GM19240 (cell line): Measurements from ENCODE around the gene ASRGL1.

ENCODE experiments used
- DNase-seq: peaks from one replicate; pipeline ENCODE4 v3.0.0; 2011; ENCODE audit warnings: low spot score; ENCODE audit not compliant: insufficient read length

The ASRGL1 gene

DNA sequence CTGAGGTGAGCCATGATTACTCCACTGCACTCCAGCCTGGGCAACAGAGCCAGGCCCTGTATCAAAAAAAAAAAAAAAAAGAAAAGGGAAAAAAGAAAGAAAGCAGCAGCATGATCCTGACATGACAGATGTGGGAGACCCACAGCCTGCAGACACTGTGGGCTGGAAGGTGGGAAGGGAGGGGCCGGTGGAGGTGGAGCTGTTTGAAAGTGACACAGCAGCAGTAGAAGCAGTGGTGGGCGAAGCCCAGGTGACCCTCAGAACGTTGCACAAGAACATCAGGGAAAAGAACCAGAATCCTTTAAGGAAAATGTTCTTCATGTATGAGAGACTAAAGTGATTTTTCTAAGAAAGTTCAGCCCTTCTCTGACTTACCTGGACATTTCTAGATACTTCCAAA is 55.3 kb downstream of the ASRGL1 start:
- no peak for DNase-seq

DNA sequence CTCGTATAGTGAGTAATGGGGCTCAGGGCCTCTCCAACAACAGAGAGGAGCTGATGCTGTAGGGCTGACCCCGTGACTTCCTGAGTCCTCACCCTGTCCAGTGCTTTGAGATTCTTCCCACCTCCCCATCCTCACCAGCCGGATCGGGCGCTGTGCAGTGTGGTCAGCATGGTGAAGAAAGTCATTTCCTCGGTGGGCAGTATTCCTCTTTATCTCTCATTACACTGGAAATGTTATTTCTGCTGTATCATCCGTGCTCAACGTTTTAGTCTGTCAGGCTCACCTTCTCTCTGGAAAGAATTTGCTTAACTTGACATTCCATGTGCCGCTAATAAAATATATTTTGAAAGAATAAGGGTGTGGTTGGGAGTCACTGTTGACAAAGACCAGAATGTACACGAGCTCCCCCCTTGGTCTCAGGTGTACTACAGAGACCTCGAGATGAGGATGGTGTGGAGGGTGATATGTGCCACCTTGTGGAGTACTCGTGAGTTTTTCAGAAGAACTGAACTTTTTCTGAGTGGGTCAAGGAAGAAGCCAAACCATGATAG is 55.9 kb downstream of the ASRGL1 start:
- no peak for DNase-seq

DNA sequence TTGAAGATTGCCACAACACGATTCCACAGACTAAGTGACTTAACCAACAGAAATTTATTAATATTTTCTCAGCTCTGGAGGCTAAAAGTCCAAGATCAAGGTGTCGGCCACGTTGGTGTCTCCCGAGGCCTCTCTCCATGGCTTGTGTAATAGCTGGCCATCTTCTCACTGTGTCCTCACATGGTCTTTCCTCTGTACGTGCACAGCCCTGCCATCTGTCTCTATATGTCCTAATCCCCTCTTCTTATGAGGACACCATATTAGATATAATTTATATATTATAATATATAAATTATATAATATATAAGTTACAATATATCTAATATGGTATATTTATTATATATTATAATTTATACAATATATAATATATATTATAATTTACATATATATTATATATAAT is 56.5 kb downstream of the ASRGL1 start:
- DNase-seq, result no peak

DNA sequence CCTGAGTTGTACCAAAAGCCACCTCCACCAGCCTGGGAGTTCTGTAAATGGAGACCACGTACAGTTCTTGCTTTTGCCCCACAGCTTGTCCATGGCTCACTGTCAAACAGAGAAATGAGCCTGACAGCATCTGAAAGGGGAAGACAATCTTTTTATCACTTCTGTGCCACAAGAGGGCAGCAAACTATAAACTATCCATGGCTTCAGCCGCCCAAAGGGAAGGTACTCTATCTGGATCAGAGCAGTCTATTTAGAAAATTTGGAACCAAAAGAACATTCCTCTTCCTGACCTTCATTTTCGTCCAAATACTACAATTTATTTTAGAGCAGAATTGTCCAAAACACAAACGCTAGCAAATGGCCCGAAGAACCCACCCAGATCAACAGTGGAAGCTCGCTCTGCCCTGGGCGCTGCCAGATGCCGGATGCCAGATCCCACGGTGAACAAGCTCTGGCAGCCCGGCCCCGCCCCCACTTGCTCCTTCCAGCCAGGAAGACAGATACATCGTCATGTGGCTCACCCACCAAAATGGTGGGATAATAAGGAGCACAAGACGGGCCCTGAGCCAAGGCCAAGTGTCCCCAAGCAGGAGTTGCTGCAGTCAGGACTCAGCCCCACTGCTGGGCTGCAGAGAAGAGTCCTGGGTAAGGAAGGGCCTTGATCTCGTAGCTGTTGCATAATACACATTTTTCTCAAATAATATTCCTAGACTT is 57.7 kb downstream of the ASRGL1 start:
- DNase-seq, result peak; percentile 81

DNA sequence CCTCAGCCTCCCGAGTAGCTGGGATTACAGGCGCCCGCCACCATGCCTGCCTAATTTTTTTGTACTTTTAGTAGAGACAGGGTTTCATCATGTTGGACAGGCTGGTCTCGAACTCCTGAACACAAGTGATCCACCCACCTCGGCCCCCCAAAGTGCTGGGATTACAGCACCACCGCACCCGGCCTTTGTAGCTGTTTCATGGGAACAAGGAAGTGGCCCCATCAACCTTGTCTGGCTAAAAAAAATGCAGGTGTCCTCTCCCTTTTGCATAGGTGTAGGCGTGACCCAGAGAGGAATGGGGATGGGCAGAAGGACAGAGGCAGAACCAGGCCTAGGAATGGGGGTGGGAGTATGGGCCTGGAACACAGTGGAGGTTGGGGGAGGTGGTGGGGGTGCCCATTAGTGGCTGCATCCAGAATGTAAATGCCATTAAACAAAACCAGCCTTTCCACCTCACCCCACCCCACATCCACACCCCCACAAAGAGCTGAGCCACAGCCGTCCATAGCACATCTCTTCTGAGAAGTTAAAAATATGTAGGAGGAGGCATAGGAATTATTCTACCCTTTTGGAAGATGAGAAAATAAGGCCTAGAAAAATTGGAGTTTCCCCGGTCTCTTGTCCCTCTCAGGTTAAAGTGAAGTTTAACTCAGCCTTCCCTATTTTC is 58.8 kb downstream of the ASRGL1 start:
- DNase-seq, result no peak

DNA sequence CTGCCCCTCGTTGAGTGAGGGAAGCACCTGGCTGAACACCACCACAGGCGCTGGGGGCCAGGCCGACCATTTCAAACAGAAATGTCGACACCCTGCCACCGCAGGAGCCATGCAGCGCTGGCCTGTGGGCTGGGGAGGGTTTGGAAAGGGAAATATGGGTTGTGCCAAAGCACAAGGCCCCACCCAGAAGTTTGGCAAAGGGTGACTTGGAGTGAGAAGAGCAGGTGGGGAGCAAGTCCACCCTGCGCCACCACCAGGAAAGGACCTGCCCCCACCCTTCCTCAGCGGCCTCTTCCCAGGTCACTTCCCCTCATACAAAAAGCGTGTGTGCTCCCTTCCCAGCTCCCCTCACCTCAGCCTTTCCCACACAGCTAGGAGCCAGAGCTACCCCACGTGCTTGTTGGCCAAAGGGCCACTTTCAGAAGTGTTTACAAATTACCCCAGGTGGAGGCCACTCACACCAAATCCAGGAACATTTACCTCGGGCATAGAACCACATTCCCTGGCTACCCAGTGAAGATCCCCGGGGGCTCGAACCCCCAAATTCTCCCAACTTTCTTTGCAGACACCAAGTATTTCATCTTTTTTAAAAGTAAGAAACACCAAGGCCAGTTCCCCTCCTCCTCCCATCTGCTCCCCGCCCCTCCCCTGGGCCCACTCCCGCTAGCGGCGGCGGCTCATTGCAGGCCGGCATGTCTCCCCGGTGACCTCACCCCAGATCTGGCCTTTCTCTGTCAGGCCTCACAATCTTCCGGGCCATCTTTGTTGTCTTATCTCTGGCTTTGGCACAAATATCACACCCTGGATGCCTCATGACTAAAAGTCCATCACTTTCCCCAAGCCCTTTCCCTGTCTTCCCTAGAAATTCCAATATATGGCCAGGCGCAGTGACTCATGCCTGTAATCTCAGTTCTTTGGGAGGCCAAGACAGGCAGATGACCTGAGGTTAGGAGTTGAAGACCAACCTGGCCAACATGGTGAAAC is 61.1 kb downstream of the ASRGL1 start:
- DNase-seq, result no peak

DNA sequence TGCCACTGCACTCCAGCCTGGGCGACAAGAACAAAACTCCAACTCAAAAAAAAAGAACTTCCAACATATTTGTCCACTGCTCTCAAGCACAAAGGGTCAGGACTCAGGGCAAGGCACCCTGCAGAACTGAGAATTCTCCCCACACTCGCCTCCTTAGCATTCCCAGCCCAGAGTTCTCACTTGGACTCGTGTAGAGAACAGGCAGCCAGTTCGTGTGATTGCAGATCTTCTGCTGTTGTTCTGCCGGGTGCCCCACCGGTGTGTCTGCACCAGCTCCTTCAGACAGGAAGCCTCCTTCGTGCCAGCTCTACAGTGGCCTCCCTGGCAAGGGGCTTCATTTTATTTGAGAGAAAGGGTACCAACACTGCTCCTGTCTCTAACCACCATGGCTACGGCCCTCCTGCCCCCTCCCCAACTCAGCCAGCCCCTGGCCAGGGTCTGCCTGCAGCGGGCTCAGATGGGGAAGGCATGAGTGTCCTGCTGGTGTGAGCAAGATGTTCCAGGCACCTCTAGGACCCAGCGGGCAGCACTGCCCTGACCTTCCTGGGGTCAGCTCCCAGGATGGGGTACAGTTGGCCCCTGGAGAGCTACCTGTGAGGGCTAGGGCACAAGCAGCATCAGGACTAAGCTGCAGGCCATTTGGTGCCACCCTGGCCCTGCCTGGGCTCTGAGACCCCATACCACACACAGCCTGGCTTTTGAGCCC is 62.1 kb downstream of the ASRGL1 start:
- no peak for DNase-seq

DNA sequence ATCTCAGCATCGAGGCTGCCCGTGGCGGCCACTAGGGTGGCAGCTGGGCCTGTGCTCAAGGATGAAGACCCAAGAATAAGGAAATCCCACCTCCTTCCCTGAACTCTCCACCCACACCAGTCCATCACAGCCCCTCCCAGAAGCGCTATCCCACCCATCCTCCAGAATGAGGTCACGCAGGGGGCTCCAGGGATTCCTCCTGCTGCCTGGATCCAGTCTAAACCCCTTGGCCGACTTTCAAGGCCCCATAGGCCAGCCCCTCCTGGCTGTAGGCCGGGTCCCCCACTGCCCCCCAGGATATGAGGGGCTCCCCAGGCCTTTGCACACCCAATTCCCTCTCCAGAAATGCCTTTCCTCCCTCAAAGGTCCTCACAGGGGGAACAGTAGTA is 62.6 kb downstream of the ASRGL1 start:
- no peak for DNase-seq

DNA sequence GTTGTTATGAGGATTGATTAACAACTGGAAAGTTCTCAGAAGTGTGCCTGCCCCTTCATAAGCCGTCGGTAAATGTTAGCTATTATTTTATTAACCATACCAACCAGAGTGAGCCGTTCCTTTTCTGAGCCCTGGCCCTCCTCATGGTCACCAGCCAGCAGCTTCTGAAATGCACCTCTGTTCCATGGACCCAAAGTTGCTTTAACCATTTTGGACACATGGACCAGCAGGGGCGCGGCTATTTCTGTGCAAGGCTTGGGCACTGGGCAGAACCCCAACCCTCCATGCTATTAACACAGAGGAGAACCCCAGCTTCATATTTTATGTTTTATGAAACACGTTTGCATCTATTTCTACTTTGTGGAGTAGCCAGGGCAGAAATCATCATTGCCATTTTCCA is 63.0 kb downstream of the ASRGL1 start:
- no peak for DNase-seq

DNA sequence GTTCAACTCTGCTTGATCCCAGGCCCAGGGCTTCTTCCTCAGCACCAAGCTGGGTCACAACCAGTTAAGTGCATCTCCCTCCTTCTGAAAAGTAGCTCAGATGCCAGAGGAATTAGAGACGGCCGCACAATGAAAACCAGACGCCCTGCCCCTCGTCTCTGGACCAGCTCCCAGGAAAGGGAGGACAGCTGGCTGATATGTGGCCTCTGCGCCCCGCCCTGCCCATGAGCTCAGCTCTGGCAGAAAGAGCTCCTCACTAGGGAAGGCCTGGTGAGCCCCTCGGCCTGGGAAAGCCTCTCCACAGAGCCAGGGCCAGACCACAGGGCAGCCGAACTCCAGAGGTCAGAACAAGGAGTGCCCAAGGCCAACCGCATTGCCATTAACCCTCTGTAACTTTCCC is 63.5 kb downstream of the ASRGL1 start:
- DNase-seq, result no peak

DNA sequence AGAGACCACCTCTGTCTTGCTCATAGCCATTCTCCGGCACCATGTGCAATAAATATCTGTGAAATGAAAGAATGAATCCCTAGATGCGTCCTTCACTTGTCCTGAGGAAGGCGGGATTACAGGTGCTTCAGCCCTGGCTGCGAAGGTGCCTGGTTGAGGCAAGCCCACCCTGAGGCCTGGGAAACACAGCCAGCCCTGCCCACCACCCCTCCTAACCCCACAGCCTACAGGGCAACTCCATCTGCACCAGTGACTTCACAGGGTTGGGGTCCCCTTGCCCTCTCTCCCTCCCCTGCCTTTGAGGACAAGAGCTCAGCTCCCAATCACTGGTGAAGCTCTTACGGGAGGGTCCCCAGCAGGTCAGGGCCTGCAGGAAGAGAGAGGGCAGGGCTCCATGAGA is 64.1 kb downstream of the ASRGL1 start:
- no peak for DNase-seq

DNA sequence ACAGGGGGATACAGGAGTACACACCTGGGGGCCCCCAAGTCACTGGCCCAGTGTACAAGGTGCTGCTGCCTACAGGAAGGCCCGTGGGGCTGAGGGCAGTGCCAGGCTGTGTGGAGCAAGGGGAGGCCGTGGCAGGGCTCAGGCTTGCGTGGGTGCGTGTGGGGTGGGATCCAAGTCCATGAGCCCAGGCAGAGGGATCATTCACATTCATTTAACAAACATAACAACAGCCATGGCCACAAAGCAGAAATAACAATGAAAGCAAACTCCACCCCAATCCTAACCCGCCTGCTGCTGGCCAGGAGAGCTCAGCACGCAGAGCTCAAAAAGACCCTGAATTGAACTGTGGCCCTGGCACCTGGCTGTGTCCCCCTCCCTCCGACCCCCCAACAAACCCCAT is 64.6 kb downstream of the ASRGL1 start:
- DNase-seq, result no peak

DNA sequence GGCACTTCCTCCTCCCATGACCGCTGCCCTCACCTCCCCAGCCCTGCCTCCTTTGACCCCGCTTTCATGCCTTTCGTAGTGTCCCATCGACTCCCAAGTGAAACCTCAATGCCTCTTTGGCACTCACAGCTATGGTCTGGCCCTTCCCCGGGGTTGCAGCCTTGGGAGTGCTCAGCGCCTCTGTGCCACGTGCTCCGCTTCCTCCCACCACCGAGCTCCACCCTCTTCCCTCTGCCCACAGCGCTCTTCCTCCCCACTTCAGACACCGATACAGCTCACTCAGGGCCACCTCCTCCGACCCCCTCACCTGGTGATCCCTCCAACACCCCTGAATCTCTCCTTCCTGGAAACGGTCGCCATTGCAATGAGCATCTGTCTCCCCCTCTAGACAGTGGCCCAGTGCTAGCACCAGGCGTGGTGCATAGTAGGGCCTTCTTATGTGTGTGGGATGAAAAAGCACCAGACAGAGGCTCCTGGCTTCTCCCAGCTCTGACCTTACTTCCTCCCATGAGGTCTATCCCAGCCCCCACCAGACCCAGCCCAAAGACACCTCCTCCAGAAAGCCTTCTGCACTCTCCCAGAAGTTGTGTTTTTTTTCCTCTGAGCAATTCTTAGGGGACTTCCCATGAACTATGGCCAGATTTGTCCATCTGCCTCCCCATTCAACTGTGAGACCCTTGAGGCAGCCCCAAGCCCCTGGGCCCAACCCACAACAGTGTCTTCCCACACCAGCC is 65.1 kb downstream of the ASRGL1 start:
- no peak for DNase-seq

DNA sequence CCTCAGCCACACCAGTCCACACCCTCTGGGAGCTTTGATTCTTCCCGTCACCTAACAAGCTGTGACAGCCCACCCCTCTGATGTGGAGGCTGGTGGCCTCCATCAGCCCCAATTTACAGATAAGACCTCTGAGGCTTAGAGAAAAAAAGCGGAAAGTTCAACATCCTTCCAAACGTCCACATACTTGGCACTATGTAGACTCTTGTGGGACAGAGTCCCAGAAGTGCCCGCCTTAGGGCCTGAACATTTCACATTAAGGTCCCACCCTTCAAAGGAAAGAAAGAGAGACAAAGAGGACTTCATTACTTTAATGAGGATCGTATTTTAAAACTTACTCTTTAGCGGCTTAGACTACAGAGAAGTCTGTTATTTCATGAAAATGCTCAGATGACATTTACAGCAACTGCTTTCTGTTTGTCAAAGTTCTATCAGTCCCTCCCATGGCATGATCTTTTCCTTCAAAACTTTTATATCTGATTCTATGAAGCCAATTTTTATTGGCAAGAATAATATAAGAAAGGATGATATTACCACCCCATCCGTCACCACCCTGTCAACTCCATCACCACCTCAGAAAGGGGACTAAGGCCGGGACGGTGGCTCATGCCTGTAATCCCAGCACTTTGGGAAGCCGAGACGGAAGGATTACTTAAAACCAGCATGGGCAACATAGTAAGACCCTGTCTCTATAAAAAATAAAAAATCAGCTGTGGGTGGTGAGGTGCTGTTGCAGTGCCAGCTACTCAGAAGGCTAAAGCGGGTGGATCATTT is 65.9 kb downstream of the ASRGL1 start:
- DNase-seq, result no peak

DNA sequence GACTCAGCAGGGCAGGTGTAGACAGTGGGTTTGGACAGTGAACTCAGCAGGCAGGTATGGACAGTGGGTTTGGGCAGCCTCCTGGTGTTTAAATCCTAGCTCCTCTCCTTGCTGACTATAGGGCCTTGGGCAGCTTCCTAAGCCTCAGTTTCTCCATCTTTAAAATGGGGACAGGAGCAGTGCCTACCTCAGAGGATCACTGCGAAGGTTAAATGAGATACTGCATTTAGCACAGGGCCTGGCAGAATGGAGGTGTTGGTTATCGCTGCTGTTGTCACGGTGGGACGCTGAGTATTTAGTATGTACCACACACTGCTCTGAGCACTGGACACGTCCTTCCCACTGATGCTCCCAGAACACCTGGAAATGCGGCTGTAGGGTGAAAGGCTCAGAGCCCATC is 67.2 kb downstream of the ASRGL1 start:
- DNase-seq, result no peak

DNA sequence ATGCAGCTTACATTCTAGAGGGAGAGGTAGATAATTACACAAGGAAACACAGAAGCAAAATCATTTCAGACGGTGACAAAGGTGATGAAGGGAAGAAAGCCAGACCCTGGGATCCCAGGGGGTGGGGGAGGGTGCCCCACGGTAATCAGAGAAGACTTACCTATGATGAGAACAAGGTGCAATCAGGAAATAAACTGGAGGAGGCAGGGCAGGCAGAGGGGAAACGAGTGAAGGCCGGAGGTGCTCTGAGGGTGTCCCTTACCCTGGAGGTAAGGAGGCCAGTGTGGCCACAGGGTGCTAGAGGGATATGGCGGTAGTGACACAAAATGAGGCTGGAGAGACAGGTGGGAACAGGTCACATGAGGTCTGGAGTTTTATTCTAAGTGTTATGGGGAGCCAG is 67.7 kb downstream of the ASRGL1 start:
- no peak for DNase-seq

DNA sequence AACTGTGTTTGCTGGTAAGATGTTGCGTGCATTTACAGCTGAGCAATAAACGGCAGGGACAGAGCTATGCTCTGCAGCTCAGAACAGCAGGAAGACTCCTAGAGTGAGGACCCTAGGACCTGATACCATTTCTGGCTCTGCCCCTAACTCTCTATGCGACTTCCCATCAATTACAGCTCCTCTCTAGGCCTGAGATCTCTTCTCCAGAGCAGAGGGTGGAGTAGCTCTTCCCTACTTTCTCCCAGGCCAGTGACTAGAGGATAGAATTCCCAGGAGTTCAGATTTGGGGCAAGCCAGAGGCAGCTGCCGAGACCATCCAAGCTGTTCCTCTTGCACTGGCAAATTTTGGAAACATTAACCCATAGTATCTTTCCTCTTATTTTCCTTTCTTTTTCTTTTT is 68.8 kb downstream of the ASRGL1 start:
- DNase-seq, result no peak

DNA sequence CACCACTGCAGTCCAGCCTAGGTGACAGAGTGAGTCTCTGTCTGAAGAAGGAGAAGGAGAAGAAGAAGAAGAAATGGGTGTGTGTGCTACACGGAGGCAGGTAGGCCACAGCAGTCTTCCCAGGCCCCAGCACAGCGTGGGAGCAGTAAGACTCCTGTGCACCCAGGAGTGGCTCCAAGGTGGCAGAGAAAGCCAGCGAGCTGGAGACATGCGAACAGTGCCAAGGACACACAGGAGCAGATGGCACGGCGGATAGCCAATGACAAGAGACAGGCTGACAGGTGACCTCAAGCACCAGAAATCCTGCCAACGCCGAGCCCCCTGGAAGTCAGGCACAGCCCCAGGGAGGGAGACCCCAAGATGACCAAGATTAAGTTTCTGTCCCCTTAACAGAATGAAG is 72.6 kb downstream of the ASRGL1 start:
- no peak for DNase-seq

DNA sequence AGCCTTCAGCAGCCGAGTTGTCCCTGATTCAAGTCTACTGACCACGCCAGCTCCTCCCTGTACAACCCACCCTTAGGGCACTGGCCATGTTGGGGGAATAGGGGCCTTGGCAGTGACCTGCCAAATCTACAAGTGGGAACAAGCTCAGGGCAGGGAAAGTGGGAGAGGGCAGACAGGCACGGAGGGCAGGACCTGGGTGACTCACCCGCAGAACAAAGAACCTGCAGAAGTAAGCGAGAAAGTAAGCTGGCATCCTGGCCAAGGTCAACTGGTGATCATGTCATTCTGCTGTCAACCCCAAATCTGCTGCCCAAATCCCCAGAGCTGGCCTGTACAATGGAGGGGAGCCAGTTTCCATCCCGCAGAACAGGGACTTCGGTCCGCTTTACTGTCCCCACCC is 73.7 kb downstream of the ASRGL1 start:
- no peak for DNase-seq

DNA sequence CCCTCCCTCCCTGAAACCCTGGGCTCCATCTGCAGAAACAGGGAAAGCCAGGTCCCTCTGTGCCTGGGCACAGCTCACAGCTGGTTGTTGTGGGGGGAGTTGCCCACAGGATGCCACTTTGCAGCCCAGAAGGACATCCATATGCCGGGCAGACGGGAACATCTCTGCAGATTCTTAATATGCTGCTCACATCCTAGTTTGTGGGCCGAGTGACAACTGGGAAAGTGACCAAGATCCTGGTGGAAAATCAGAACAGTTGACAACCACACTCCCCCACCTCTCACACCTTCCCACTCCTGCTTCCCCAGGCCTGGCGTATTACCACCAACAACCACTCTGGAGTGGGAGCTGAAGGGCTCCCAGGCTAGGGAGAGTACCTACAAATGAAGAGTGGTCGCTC is 74.3 kb downstream of the ASRGL1 start:
- no peak for DNase-seq
